CD4-positive, alpha-beta T cell (primary cell): Measurements from ENCODE around the gene SNAI3. TPM values are rescaled to one million over a fixed set of nuclear protein-coding genes. Genes with fewer than 3 reads are reported as not detected.

Experiments
- ATAC-seq: fragments of 200-7000 bp; cut with Tn5 transposase; one replicate; pipeline ENCODE4 v1.10.0; 2022; ENCODE audit warnings: mild to moderate bottlenecking; ENCODE audit not compliant: poor library complexity
- CTCF ChIA-PET: fragments of 350-600 bp; sonication (Branson Sonifier 250); formaldehyde crosslinking; loops from one replicate; lab custom pipeline; 2021; ENCODE audit warnings: antibody characterized with exemption, inconsistent platforms; lab: Charles Lee
- POLR2A ChIA-PET: fragments of 350-600 bp; sonication (Branson Sonifier 250); formaldehyde crosslinking; loops from one replicate; lab custom pipeline; 2021; ENCODE audit warnings: antibody characterized with exemption, inconsistent platforms; lab: Charles Lee
- DNase-seq, 14 experiments: peaks; one replicate each; pipeline ENCODE4 v3.0.0-alpha.2; 2013 to 2020; ENCODE audit warnings: mixed read lengths in 2 of 14
- H3K27ac ChIP-seq, 2 donors: one replicate each; pipeline versions ENCODE4 v1.5.1 to v1.7.0; 2013; ENCODE audit warnings: low read length in 2 of 2, low read depth in 1 of 2, mild to moderate bottlenecking in 1 of 2
- H3K27me3 ChIP-seq, 2 experiments: 1 replicate in 1 of 2; 2 replicates in 1 of 2; pipeline versions ENCODE4 v1.6.1 to v1.7.0; 2013; ENCODE audit warnings: low read length in 2 of 2, control low read depth in 1 of 2, mild to moderate bottlenecking in 1 of 2, moderate library complexity in 1 of 2; ENCODE audit not compliant: insufficient read depth in 2 of 2, control insufficient read depth in 1 of 2
- H3K36me3 ChIP-seq: one replicate; pipeline ENCODE4 v1.6.1; 2013; ENCODE audit warnings: low read length, control low read depth; ENCODE audit not compliant: insufficient read depth
- H3K4me1 ChIP-seq: one replicate; pipeline ENCODE4 v1.6.1; 2013; ENCODE audit warnings: low read length, control low read depth; ENCODE audit not compliant: insufficient read depth
- H3K4me3 ChIP-seq: one replicate; pipeline ENCODE4 v1.5.1; 2013; ENCODE audit warnings: mild to moderate bottlenecking, low read length, moderate library complexity
- H3K9me3 ChIP-seq, 2 experiments: 1 replicate in 1 of 2; 2 replicates in 1 of 2; pipeline versions ENCODE4 v1.6.1 to v1.7.0; 2013; ENCODE audit warnings: low read length in 2 of 2, mild to moderate bottlenecking in 2 of 2, control low read depth in 1 of 2, moderate library complexity in 1 of 2; ENCODE audit not compliant: control insufficient read depth in 1 of 2, insufficient read depth in 1 of 2
- H3K27ac Mint-ChIP-seq: one replicate; pipeline ENCODE4 v1.8.0; 2020; ENCODE audit warnings: mixed read lengths
- H3K27me3 Mint-ChIP-seq: one replicate; pipeline ENCODE4 v1.8.0; 2021; ENCODE audit warnings: mixed read lengths
- H3K36me3 Mint-ChIP-seq: one replicate; pipeline ENCODE4 v1.8.0; 2021; ENCODE audit warnings: low read depth, mixed read lengths
- H3K4me1 Mint-ChIP-seq: one replicate; pipeline ENCODE4 v1.8.0; 2021; ENCODE audit warnings: low read depth, mixed read lengths
- H3K4me3 Mint-ChIP-seq: one replicate; pipeline ENCODE4 v1.8.0; 2020; ENCODE audit warnings: mild to moderate bottlenecking, mixed read lengths
- H3K9me3 Mint-ChIP-seq: one replicate; pipeline ENCODE4 v1.8.0; 2020; ENCODE audit warnings: mixed read lengths
- CTCF ChIP-seq: fragments of 200-600 bp; IDR thresholded peaks from one replicate; pipeline ENCODE4 v1.8.0; 2022; ENCODE audit warnings: antibody characterized with exemption, mild to moderate bottlenecking
- intact Hi-C, 2 experiments: fragments of 100-400 bp; cut with DNase I in 1 of 2; cut with micrococcal nuclease in 1 of 2; formaldehyde crosslinking; loops; one replicate each; pipeline versions ENCODE4 v1.15.1 to v1.9.0; 2023 to 2025; cut with DNase I, micrococcal nuclease
- total RNA-seq, 174 experiments: library from RNA in 2 of 174; stranded (reverse) in 2 of 174; gene quantifications; one replicate each; pipeline ENCODE4 v1.2.3 and lab custom pipeline; 2021 to 2026

The SNAI3 gene
- total RNA-seq, 2 experiments from 2014 or later, result 3.0 to 3.5 TPM

GRCh38 chr16:88706965-88707826 is 20.9 kb upstream of the SNAI3 start:
- Mint-ChIP-seq H3K4me3 (peak overlapping the region; percentile 89), H3K4me1 (peaks cover 46% of the 10 kb centered on the region), H3K27ac (peak overlapping the region; percentile 92), H3K9me3 (no peaks in the 10 kb centered on the region), H3K27me3 (no peaks in the 10 kb centered on the region), H3K36me3 (peaks cover 28% of the 10 kb centered on the region)
- H3K27me3 ChIP-seq, result no peaks in the 10 kb centered on the region
- ChIA-PET CTCF (interaction anchor here (1.2 kb wide), 1 partner anchor 30 kb away, joined by 6 read pairs; no protein-coding TSS in a partner anchor), POLR2A (interaction anchor here (0.7 to 8.2 kb wide), 6 partner anchors 15 to 408 kb away, joined by 3 to 71 read pairs (median 3); partner anchors contain the start of genes SNAI3 and ZC3H18)
- ATAC-seq, result no peak
- intact Hi-C loops, result loop anchor here (1.0 to 10.0 kb wide), 5 partner anchors 132 to 1268 kb away; partner anchors contain the start of genes ZC3H18 (in 2 of the 2) and ZFPM1 (in 2 of the 2)
- peak overlapping the region; percentile 57 to 90 for H3K27ac ChIP-seq
- TF ChIP-seq CTCF, result no peak
- peak overlapping the region; percentile 88 for H3K4me3 ChIP-seq
- peak in 2 of 14 experiments; percentile 42 to 47 for DNase-seq
- peaks cover 7% of the 10 kb centered on the region for H3K36me3 ChIP-seq
- peaks cover 48% of the 10 kb centered on the region for H3K4me1 ChIP-seq
- H3K9me3 ChIP-seq, result no peaks in the 10 kb centered on the region

GRCh38 chr16:88706229-88706964 is 20.1 kb upstream of the SNAI3 start, which contains the start of the genes CTU2 and RNF166:
TSS of gene CTU2 (plus strand) at chr16:88706503. CDS start at chr16:88706531, 28 bp downstream.
TSS of gene RNF166 (minus strand) at chr16:88706408. CDS start at chr16:88706325, 83 bp downstream.
- H3K27me3 ChIP-seq, result no peaks in the 10 kb centered on the region
- DNase-seq (peak; percentile 81 to 98 (median 90)), ATAC-seq (peak; percentile 62)
- H3K27me3 Mint-ChIP-seq, result no peaks in the 10 kb centered on the region
- H3K9me3 ChIP-seq, result no peaks in the 10 kb centered on the region
- H3K36me3 Mint-ChIP-seq, result peaks cover 28% of the 10 kb centered on the region
- peak within 1 kb of the TSS; percentile 93 to 96 for H3K27ac ChIP-seq
- H3K27ac Mint-ChIP-seq, result peak within 1 kb of the TSS; percentile 100
- H3K36me3 ChIP-seq, result peaks cover 7% of the 10 kb centered on the region
- peak within 1 kb of the TSS; percentile 88 for H3K4me3 ChIP-seq
- peaks cover 56% of the 10 kb centered on the region for H3K4me1 ChIP-seq
- intact Hi-C loops, result loop anchor here (1.0 to 10.0 kb wide), 5 partner anchors 132 to 1268 kb away; partner anchors contain the start of genes ZC3H18 (in 2 of the 2) and ZFPM1 (in 2 of the 2)
- POLR2A ChIA-PET, result interaction anchor here (0.7 to 8.2 kb wide), 6 partner anchors 14 to 409 kb away, joined by 3 to 71 read pairs (median 3); partner anchors contain the start of genes SNAI3 and ZC3H18
- H3K9me3 Mint-ChIP-seq, result no peaks in the 10 kb centered on the region
- CTCF ChIA-PET, result interaction anchor here (0.7 to 4.2 kb wide), 3 partner anchors 21 to 31 kb away, joined by 3 to 23 read pairs (median 6); partner anchors contain the start of gene SNAI3
- H3K4me1 Mint-ChIP-seq, result peaks cover 54% of the 10 kb centered on the region
- H3K4me3 Mint-ChIP-seq, result peak within 1 kb of the TSS; percentile 99
- no peak for TF ChIP-seq CTCF
